Ascending aorta (tissue), 2 donors: ENCODE measurements around the gene MEPE. TPM values are rescaled to one million over a fixed set of nuclear protein-coding genes. Genes with fewer than 3 reads are reported as not detected.

Source experiments
- DNase-seq, 2 donors: peaks; one replicate each; pipeline ENCODE4 v3.0.0-alpha.2; 2019; ENCODE audit warnings: low spot score in 2 of 2
- H3K27ac ChIP-seq, 2 donors: fragments of 200-600 bp; sonication (generic); one replicate each; pipeline ENCODE4 v1.5.1; 2016 to 2017; ENCODE audit warnings: mild to moderate bottlenecking in 1 of 2
- H3K27me3 ChIP-seq: fragments of 200-600 bp; sonication (generic); one replicate; pipeline ENCODE4 v1.5.1; 2017
- H3K36me3 ChIP-seq, 2 donors: fragments of 200-600 bp; sonication (generic); one replicate each; pipeline ENCODE4 v1.5.1; 2016
- H3K4me1 ChIP-seq, 2 donors: fragments of 200-600 bp; sonication (generic); one replicate each; pipeline ENCODE4 v1.5.1; 2016 to 2017; ENCODE audit warnings: mild to moderate bottlenecking in 1 of 2
- H3K4me3 ChIP-seq, 2 donors: fragments of 200-600 bp; sonication (generic); one replicate each; pipeline ENCODE4 v1.5.1; 2016 to 2017; ENCODE audit warnings: mild to moderate bottlenecking in 1 of 2
- H3K9me3 ChIP-seq, 2 donors: fragments of 200-600 bp; sonication (generic); one replicate each; pipeline ENCODE4 v1.5.1; 2016
- intact Hi-C: fragments of 100-400 bp; cut with DNase I; formaldehyde crosslinking; loops from one replicate; pipeline ENCODE4 v1.15.1; 2023
- total RNA-seq: library from RNA; depleted of rRNA; stranded (reverse); fragments of >200 nt; gene quantifications from one replicate; pipeline ENCODE4 v1.1.0, GENCODE V29; 2016
- TF ChIP-seq, protein P1 (sequence below), 3 experiments: fragments of 200-600 bp in 2 of 3; fragments of 450-650 bp in 1 of 3; sonication (generic) in 2 of 3; IDR thresholded peaks; one replicate each; pipeline ENCODE4 v1.5.1; 2016 to 2019; ENCODE audit warnings: antibody characterized with exemption in 3 of 3, mild to moderate bottlenecking in 1 of 3, moderate library complexity in 1 of 3

The MEPE gene
- total RNA-seq, 1 donor from 2014 or later = not detected

DNA sequence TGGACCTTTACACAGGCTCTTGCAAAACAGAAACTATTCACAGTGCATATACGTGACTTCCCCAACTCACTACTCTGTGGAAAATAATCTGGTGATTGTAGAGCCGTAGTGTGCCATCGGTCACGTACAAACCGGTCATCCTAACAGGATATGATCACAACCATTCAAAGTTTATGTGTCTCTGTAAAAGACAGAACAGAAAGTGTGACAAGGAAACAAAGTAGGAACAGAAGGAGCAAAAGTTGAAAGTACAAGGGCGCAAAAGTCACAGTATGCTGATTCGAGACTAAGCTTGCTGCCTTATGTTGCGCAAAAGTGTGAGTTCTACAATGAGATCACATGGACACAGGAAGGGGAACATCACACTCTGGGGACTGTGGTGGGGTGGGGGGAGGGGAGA lies 18.6 kb downstream of the MEPE start:
- Histone ChIP-seq H3K9me3 (no peaks in the 10 kb centered on the region), H3K4me3 (no peak overlapping the region), H3K27ac (no peak overlapping the region), H3K36me3 (no peaks in the 10 kb centered on the region), H3K4me1 (peaks cover 0 to 2% of the 10 kb centered on the region in 2 donors), H3K27me3 (no peaks in the 10 kb centered on the region)
- no peak for DNase-seq
- intact Hi-C loops = no loop called here
- TF ChIP-seq, protein P1, sequence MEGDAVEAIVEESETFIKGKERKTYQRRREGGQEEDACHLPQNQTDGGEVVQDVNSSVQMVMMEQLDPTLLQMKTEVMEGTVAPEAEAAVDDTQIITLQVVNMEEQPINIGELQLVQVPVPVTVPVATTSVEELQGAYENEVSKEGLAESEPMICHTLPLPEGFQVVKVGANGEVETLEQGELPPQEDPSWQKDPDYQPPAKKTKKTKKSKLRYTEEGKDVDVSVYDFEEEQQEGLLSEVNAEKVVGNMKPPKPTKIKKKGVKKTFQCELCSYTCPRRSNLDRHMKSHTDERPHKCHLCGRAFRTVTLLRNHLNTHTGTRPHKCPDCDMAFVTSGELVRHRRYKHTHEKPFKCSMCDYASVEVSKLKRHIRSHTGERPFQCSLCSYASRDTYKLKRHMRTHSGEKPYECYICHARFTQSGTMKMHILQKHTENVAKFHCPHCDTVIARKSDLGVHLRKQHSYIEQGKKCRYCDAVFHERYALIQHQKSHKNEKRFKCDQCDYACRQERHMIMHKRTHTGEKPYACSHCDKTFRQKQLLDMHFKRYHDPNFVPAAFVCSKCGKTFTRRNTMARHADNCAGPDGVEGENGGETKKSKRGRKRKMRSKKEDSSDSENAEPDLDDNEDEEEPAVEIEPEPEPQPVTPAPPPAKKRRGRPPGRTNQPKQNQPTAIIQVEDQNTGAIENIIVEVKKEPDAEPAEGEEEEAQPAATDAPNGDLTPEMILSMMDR (IDR thresholded peaks at IDR 0.05) = no peak

DNA sequence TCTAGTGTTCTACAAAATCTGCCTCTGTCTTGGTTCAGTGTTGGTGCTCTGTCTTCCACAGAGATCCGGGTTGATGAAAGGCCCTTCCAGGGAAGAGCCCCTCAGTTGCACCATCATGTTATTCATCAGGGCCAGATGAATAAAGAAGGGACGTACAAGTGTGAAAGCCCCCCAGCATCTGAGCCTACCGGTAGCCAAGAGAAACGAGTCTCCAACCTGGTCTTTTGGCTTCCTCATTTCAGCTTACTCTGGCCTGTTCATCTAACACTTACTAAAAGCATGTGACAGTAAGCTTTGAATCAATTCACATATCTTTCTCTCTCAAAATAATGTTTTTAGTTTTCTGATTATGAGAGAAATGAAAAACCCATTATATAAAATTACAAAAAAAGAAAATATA lies 19.2 kb downstream of the MEPE start:
- no peaks in the 10 kb centered on the region for H3K36me3 ChIP-seq
- H3K4me3 ChIP-seq = no peak overlapping the region
- H3K4me1 ChIP-seq = peaks cover 0 to 2% of the 10 kb centered on the region in 2 donors
- no peak overlapping the region for H3K27ac ChIP-seq
- no peak for DNase-seq
- no peaks in the 10 kb centered on the region for H3K9me3 ChIP-seq
- H3K27me3 ChIP-seq = no peaks in the 10 kb centered on the region
- intact Hi-C loops = no loop called here
- TF ChIP-seq, protein P1 (IDR thresholded peaks at IDR 0.05) = no peak

DNA sequence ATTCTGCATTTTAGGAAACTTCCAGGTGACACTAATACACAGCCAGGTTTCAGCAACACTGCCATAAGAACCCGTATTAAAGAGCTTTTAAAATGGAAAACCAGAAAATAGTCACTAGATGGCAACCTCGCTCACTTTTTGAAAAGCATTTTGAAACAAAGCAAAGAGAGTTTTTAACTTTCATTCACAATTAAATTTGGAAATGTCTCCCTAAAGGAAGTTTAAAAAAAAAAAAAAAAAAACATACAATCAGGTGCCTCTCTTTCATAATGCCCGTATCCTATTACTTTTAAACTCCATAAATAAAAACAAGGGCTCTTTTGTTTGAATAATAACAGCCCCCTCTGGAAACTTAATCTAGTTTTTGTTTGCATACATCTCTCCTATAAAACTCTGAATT lies 20.3 kb downstream of the MEPE start:
- Histone ChIP-seq H3K27me3 (no peaks in the 10 kb centered on the region), H3K27ac (no peak overlapping the region), H3K4me3 (no peak overlapping the region), H3K4me1 (peaks cover 0 to 2% of the 10 kb centered on the region in 2 donors), H3K9me3 (no peaks in the 10 kb centered on the region), H3K36me3 (no peaks in the 10 kb centered on the region)
- TF ChIP-seq, protein P1 (IDR thresholded peaks at IDR 0.05) = peak; percentile 45 to 67 (median 46)
- intact Hi-C loops = loop anchor here (1.0 kb wide), 2 partner anchors 120 to 359 kb away; no protein-coding TSS in a partner anchor
- no peak for DNase-seq

DNA sequence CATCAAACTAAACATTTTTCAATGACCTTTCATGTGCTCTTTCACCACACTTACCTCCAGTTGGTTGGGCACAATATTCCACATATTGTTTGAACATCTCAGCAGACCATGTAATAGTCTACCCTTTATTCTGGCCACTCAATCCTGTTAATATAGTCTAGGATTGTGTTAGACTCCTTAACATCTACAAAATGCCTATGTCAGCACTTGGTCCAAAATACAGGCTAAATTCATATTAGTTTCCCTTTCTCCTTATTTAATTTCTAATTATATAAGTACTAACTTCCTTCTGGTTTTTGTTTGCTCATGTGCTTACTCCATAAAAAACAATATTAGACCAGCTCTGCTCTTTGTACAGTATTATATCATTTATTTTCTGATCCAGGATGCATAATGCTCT lies 21.1 kb downstream of the MEPE start:
- TF ChIP-seq, protein P1 (IDR thresholded peaks at IDR 0.05) = no peak
- no peak for DNase-seq
- H3K9me3 ChIP-seq = no peaks in the 10 kb centered on the region
- no peaks in the 10 kb centered on the region for H3K4me1 ChIP-seq
- no peaks in the 10 kb centered on the region for H3K27me3 ChIP-seq
- no peak overlapping the region for H3K27ac ChIP-seq
- H3K4me3 ChIP-seq = no peak overlapping the region
- H3K36me3 ChIP-seq = no peaks in the 10 kb centered on the region
- intact Hi-C loops = loop anchor here (1.0 kb wide), 2 partner anchors 119 to 358 kb away; no protein-coding TSS in a partner anchor

DNA sequence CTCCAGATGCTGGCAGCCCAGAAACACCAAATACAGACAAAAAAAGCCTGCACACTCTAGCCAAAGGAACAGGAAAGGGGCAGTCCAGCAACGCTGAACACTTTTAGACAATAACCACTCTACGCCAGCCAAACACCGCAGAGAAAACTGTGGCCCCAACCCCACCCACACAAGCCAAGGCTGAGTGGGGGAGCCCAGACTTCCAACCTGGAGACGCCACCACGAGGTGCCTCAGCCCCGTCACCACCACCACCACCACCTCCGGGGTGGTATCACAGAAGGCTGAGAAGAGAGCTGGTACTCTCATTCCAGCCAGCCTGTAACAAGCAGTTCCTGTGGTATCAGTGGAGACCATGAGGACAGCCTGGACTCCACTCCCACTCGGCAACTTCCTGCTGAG lies 22.8 kb downstream of the MEPE start:
- TF ChIP-seq, protein P1 (IDR thresholded peaks at IDR 0.05) = no peak
- H3K27ac ChIP-seq = no peak overlapping the region
- no peaks in the 10 kb centered on the region for H3K36me3 ChIP-seq
- intact Hi-C loops = loop anchor here (5.0 kb wide), 1 partner anchor 662 kb away; no protein-coding TSS in a partner anchor
- H3K4me1 ChIP-seq = no peaks in the 10 kb centered on the region
- no peaks in the 10 kb centered on the region for H3K27me3 ChIP-seq
- H3K9me3 ChIP-seq = no peaks in the 10 kb centered on the region
- DNase-seq = no peak
- H3K4me3 ChIP-seq = no peak overlapping the region

DNA sequence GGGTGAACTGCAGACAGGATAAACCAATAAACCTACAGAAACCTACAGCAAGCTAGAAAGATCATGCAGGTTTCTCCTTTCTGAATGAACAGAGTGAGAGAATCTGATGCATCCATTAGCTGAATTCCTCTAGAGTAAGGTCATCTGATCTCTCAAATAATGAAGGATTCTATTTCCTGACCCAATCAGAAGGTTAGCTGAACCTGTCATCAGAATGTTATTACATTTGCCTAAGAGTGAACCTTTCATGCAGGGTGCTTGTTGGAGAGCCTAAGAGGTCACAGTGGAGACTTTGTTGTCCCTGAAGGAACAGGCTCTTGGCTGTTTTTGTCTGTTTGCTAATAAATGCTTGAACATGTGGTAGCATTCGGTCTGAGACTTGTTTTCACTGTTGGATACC lies 24.0 kb downstream of the MEPE start:
- intact Hi-C loops = loop anchor here (5.0 kb wide), 1 partner anchor 660 kb away; no protein-coding TSS in a partner anchor
- Histone ChIP-seq H3K4me1 (no peaks in the 10 kb centered on the region), H3K9me3 (no peaks in the 10 kb centered on the region)

More for the DNA sequence above, 24.0 kb downstream of the MEPE start:
- H3K27ac ChIP-seq = no peak overlapping the region
- no peak for DNase-seq
- TF ChIP-seq, protein P1 (IDR thresholded peaks at IDR 0.05) = no peak
- no peak overlapping the region for H3K4me3 ChIP-seq
- H3K36me3 ChIP-seq = no peaks in the 10 kb centered on the region
- H3K27me3 ChIP-seq = no peaks in the 10 kb centered on the region
